NCI-H524 (cell line): ENCODE data around the gene PREB.
"Not testable (repeated sequence)": the region's sequence is repeated elsewhere in the genome, so short reads cannot be mapped to it uniquely, and the experiment has no call there.

ENCODE experiments used
- DNase-seq, 2 experiments: peaks; one replicate each; lab custom pipeline; 2025; lab: John Stamatoyannopoulos, UW

The PREB gene

DNA sequence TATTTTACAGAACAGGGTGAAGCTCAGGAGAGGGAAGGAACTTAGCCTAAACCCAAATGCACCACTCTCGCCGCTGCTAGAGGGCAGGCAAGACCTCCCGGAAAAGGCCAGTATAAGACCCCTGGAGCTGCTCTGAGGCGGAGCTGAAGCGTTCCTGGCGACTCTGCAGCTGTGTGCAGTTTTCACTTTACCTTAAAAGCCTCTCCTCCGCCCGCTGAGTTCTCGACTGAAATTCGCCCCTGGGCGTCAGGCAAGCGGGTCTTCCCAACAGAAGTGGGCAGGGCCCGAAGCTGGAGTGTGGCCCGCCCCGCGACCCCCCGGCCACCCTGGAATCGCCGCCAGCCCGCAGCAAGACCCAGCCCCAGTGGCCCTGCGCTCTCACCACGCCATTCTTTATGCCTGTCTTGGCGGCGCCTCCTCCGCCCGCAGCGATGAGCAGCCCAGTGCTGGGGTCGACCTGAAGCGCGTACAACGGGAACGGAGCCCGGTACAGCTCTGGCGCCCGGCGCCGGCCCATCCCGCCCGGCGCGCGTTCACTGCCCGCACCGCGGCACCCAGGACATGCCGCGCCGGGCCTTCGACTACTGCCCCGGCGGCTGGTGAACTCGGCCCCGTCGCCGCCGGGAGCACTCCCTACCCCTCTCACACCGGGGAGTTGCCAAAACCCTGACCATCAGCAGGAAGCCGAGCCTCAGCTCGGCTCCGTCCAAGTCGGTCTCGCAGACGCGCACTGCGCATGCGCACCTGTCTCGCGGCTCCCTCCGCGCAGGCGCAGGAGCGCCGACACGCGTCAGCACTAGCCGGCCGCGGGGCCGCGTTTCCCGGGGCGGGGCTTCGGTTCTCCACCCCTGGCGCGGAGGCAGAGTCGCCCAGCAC lies at the start of gene PREB:
Gene PREB (minus strand): TSS at position 732 of the 876 bp plus-strand sequence. CDS start 215 bp downstream, at position 517.
- DNase-seq: peak; percentile 96

- DNase-seq: no peak
These were observed 49.7 kb upstream of the PREB start for GRCh38 chr2:27184115-27184514.

GRCh38 chr2:27182346-27182745 lies 47.9 kb upstream of the PREB start:
- no peak for DNase-seq

DNA sequence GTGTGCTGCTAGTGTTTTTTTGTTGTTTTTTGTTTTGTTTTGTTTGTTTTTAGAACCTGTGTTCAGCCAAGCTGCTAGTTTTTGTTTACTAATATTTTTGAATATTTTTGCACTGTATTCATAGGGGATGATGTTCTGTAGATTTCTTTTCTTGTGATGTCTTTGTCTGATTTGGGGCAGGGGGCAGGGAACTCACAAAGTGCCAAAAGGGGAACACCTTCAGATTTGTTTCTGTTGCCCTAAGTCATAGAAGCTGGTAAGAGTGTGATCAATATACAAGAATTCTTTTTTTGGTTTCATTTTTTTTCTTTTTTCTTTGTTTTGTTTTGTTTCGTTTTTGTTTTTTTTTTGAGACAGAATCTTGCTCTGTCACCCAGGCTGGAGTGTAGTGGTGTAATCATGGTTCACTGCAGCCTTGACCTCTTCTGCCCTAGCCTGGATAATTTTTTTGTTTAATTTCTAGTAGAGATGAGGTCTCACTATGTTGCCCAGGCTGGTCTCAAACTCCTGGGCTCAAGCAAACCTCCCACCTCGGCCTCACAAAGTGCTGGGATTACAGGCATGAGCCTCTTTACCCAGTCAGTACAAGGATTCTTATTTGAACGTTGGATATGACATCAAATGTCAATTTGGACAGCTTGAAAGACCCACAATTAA lies 45.0 kb upstream of the PREB start:
- DNase-seq: no peak

DNA sequence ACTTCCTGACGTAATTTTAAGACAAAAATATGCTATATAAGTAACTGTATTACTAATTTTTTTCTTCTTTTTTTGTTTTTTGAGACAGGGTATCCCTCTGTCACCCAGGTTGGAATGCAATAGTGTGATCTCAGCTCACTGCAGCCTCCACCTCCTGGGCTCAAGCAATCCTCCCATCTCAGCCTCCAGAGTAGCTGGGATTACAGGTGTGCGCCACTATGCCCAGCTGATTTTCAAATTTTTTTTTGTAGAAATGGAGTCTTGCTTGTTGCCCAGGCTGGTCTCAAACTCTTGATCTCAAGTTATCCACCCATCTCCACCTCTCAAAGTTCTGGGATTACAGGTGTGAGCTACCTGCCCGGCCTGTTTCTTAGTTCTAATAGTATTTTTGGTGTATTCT lies 44.0 kb upstream of the PREB start:
- no peak for DNase-seq

GRCh38 chr2:27177441-27178351 lies 43.3 kb upstream of the PREB start:
- DNase-seq: no peak

GRCh38 chr2:27175781-27176180 lies 41.3 kb upstream of the PREB start:
- DNase-seq: not testable (repeated sequence)

DNA sequence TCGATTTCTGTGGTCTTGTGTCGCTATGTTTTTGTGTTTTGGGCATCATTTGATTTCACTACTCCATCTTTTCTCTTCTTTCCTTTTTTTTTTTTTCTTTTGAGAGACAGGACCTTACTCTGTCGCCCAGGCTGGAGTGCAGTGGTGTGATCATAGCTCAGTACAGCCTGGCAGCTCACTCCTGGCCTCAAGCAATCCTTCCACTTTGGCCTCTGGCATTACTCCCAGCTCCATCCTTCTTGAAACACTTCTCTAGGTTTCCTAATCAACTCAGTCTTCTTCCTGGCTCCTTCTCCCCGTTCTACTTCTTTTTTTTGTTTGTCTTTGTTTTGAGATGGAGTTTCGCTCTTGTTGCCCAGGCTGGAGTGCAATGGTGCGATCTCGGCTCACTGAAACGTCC lies 40.9 kb upstream of the PREB start:
- DNase-seq: no peak

GRCh38 chr2:27174638-27175037 lies 40.2 kb upstream of the PREB start:
- no peak for DNase-seq

DNA sequence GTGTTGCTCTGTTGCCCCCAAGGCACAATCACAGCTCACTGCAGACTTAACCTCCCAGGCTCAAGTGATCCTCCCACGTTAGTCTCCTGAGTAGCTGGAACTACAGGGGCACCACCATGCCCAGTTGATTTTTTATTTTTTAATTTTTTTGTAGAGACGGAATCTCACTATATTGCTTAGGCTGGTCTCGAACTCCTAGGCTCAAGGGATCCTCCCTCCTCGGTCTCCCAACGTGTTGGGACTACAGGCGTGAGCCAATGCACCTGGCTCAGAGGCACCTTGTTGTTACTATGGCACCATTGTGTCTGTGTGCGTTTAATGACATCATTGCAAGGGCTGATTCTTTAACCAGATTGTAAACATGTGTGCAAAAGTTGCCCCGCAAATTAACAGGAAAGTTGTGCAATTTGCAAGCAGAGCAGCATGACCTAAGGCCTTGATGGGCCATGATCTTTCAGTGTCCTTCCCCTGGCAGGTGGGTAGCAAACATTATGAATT lies 37.0 kb upstream of the PREB start:
- DNase-seq: no peak

DNA sequence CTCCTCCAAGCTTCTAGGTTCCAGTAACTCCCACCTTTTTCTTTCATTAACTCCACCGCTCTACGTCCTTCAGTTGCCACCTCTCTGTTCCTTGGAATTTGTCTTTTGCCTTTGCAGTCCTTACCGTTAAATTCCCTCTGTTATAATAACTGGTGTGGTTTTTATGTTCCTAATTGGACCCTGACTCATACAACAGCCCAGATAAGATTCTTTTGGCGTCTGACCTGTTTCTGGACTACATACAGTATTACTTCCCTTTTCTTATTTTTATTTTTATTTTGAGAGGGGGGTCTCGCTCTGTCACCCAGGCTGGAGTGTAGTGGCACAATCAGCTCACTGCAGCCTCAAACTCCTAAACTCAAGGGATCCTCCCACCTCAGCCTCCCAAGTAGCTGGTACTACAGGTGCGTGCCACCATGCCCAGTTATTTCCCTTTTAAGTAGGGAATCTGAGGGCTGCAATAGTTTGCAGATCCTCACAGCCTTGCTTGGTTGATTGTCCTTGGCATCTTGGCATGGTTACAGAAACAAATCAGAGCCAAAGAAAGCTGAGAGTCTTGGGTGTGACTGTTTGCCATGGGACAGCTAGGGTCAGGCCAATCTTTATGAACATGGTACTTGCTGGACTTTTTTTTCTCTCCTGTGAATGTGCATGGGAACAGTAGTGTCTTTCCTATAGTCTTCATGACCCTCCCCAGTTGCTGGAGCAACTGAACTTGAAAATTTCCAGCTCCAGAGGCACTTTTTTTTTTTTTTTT lies 36.3 kb upstream of the PREB start:
- no peak for DNase-seq

GRCh38 chr2:27164960-27165763 lies 30.7 kb upstream of the PREB start:
- no peak for DNase-seq

DNA sequence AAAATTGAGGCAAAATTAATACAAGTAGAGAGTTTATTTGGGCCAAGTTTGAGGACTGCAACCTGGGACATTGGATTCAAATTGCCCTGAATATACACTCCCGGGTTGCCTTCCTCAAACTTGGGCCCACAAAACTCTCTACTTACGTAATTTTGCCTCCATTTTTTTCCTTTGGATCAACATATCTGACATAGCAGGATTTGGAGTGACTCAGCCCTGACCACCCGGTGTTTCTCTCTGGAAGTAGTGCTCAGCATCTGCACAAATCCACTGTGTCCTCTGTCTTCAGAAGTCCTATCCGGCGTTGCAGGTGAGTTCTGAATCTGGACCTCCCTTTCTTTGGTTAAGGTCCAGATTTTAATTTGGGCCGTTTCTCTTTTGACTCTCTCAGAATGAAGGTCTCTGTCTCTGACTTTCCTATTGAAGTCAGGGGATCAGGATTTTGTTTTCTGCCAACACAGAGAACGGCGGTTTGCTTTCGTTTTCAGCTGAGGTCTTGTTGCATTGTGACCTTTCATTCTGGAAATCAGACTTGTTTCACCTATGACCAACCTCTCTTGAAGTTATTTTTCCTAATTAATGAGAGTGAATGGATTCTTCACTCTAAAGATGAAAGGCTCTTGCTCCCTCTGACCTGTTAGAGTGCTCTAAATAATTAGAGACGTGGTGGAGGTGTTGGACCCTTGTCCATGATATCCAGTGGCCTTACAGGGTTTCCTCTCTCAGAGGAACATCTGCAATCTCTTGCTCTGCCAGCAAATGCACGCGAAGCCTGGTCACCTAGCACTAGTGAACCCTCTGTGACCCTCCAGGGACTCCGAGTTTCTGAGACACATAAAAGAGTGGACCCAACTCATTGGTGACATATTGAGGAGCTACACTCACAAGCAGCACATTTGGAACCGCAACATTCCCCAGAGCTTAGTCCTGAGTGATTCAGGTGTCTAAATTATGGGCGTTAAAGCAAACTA lies 28.0 kb upstream of the PREB start:
- no peak for DNase-seq

DNA sequence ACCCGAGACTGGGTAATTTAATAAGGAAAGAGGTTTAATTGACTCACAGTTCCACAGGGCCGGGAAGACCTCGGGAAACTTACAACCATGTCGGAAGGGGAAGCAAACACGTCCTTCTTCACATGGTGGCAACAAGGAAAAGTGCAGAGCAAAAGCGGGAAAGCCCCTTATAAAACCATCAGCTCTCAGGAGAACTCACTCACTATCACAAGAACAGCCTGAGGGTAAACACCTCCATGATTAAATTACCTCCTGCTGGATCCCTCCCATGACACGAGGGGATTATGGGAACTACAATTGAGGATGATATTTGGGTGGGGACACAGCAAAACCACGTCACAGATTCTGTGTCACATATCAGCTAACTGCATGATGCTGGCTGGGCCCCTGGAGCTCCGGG lies 25.8 kb upstream of the PREB start:
- DNase-seq: no peak

DNA sequence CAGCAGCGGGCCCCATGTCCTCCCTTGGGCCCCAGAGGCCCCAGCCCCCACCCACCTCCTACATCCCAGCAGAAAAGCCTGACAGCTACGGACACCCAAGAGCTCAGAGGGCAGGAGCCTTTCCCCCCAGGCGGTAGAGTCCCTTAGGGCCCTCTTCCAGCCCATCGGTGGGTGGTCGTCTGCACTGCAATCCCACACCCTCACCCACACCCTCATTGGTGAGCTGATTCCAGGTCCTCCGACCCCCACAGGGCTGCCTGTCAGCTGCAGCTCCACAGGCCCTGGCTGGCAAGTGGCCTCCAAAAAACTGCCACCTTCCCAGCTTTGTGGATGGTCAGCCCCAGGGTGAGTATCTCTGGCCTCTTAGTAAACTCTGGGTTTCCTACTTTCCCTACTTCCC lies 24.8 kb upstream of the PREB start:
- no peak for DNase-seq

DNA sequence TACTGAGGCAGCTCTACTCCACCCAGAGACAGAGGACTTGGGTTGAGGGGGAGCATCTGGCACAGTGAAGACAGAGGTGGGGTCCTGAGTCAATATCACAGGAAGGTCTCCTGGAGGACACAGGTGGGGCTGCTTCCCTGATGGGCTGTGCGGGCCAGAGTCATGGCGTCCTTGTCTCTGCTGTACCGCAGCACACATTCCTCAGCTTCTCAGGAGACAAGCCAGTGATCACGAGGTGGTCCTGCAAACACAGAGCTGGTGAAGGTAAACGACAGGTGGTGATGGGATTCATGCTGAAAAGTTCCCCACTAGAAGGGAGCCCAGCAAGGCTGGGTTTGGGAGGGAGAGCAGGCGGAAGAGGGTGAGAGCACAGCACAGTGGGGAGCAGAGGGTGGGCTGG lies 24.0 kb upstream of the PREB start:
- no peak for DNase-seq

GRCh38 chr2:27155069-27155520 lies 20.7 kb upstream of the PREB start:
- no peak for DNase-seq

- no peak for DNase-seq
These were observed 20.1 kb upstream of the PREB start for GRCh38 chr2:27154488-27154887.

- no peak for DNase-seq
These were observed 18.5 kb upstream of the PREB start for GRCh38 chr2:27152796-27153464.
